ENCODE data around the gene LARGE1. TPM values are rescaled to one million over a fixed set of nuclear protein-coding genes. Genes with fewer than 3 reads are reported as not detected.

The LARGE1 gene
- total RNA-seq, 2 donors from 2014 or later = 29.5 to 42.1 TPM

DNA sequence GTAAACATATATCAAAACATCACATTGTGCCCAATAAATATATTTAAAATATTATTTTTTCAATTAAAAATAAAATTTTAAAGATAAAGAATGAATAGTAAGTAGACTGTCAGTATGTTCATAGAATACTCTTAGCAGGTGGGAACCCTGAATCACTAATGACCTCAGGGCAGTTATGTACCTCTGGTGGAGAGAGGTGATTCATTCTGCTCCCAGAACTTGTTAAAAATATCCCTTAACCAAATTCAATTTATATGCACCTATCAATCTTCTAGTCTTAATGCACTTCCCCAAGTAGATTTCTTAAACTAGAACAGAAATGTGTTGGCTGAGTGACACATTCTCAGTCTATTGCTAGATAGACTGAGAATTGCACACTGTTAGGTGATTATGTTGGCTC, 678.2 kb downstream of the LARGE1 start:
- DNase-seq (ENCODE audit: low spot score) = no peak
- Histone ChIP-seq H3K4me1 (ENCODE audit: control insufficient read depth in 1 of 2, low read depth in 2 of 2) (peaks cover 0 to 8% of the 10 kb centered on the region in 2 donors), H3K9me3 (no peaks in the 10 kb centered on the region), H3K4me3 (no peak overlapping the region), H3K36me3 (no peaks in the 10 kb centered on the region), H3K27me3 (replicated peaks; ENCODE audit: insufficient read depth) (no peaks in the 10 kb centered on the region), H3K27ac (no peak overlapping the region)
- ATAC-seq (ENCODE audit: insufficient number of reproducible peaks, low FRiP score, low read depth) = no peak
- TF ChIP-seq, protein P1, sequence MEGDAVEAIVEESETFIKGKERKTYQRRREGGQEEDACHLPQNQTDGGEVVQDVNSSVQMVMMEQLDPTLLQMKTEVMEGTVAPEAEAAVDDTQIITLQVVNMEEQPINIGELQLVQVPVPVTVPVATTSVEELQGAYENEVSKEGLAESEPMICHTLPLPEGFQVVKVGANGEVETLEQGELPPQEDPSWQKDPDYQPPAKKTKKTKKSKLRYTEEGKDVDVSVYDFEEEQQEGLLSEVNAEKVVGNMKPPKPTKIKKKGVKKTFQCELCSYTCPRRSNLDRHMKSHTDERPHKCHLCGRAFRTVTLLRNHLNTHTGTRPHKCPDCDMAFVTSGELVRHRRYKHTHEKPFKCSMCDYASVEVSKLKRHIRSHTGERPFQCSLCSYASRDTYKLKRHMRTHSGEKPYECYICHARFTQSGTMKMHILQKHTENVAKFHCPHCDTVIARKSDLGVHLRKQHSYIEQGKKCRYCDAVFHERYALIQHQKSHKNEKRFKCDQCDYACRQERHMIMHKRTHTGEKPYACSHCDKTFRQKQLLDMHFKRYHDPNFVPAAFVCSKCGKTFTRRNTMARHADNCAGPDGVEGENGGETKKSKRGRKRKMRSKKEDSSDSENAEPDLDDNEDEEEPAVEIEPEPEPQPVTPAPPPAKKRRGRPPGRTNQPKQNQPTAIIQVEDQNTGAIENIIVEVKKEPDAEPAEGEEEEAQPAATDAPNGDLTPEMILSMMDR (IDR thresholded peaks at IDR 0.05) = no peak

DNA sequence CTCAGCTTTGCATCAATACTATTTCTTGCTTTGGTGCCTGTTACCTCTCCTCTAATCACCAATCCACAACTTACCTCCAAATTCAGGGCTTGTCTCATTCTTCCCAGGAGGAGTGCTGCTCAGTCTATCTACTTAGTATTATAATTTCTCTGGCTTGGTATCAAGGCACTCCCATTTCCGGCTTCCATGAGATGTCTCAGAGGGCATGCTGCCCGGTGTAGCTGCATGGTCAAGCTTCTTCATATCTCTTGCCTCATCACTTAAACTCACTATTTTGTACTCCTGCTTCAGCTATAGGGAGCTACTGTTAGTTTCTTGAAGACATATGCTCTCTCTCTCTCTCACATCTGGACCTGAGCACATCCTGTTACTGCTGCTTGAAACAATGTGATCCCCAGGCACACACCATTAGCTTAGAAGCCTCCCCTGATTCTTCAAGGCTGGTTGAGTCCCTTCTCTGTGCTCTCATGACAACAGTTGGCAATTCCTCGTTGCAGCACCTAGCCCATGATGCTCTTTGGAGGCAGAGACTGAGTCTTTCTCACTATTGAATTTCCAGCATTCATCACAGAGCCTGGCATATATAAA, 679.3 kb downstream of the LARGE1 start:
- no peak overlapping the region for H3K27ac ChIP-seq
- no peaks in the 10 kb centered on the region for H3K4me1 ChIP-seq (ENCODE audit: control insufficient read depth in 1 of 2, low read depth in 2 of 2)
- no peak overlapping the region for H3K4me3 ChIP-seq
- DNase-seq (ENCODE audit: low spot score) (no peak), ATAC-seq (ENCODE audit: insufficient number of reproducible peaks, low FRiP score, low read depth) (no peak)
- H3K27me3 ChIP-seq (replicated peaks; ENCODE audit: insufficient read depth) = no peaks in the 10 kb centered on the region
- no peaks in the 10 kb centered on the region for H3K36me3 ChIP-seq
- TF ChIP-seq, protein P1 (IDR thresholded peaks at IDR 0.05) = no peak
- H3K9me3 ChIP-seq = no peaks in the 10 kb centered on the region

DNA sequence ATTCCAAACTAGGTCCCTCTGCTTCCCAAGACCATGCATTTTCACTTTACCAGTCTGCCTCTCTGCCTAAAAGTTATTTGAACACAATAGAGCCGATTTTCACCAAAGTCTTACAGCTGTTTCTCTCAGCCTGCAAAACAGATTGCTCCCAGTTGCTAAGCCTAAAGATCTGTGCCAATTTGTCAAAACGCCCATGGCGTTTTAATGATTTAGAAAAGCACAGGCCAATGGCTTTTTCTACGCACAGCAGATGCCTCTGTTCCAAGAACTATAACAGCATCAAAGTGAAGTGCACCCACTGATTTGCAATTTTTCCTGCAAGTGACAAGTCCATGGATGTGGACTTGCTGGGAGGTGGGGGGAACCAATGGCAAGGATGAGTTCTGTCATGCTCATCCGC, 688.2 kb downstream of the LARGE1 start:
- H3K27ac ChIP-seq = no peak overlapping the region
- H3K27me3 ChIP-seq (replicated peaks; ENCODE audit: insufficient read depth) = no peaks in the 10 kb centered on the region
- ATAC-seq (ENCODE audit: insufficient number of reproducible peaks, low FRiP score, low read depth) (no peak), DNase-seq (ENCODE audit: low spot score) (no peak)
- H3K4me3 ChIP-seq = no peak overlapping the region
- H3K9me3 ChIP-seq = peaks cover 35% of the 10 kb centered on the region
- H3K36me3 ChIP-seq = no peaks in the 10 kb centered on the region
- no peaks in the 10 kb centered on the region for H3K4me1 ChIP-seq (ENCODE audit: control insufficient read depth in 1 of 2, low read depth in 2 of 2)
- TF ChIP-seq, protein P1 (IDR thresholded peaks at IDR 0.05) = no peak

DNA sequence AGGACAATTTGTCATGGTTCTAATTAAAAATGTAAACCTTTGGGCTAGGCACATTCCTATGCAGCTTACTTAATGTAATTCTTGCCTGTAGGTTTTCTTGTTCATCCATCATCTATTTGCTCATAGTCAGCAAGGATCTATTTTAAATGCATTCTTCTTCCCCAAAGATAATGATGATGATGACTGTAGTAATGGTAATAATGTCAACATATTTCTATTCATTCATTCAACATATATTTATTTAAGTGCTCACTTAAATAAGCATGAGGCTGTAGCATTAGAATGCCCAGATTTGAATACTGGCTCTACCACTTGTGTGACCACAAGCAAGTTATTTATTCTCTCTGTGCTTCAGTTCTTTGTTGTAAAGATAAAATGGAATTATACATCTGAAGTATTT, 692.5 kb downstream of the LARGE1 start:
- ATAC-seq (ENCODE audit: insufficient number of reproducible peaks, low FRiP score, low read depth) (no peak), DNase-seq (ENCODE audit: low spot score) (no peak)
- TF ChIP-seq, protein P1 (IDR thresholded peaks at IDR 0.05) = no peak
- Histone ChIP-seq H3K4me3 (no peak overlapping the region), H3K4me1 (ENCODE audit: control insufficient read depth in 1 of 2, low read depth in 2 of 2) (no peaks in the 10 kb centered on the region), H3K36me3 (no peaks in the 10 kb centered on the region), H3K9me3 (peaks cover 35% of the 10 kb centered on the region), H3K27ac (no peak overlapping the region), H3K27me3 (replicated peaks; ENCODE audit: insufficient read depth) (no peaks in the 10 kb centered on the region)

DNA sequence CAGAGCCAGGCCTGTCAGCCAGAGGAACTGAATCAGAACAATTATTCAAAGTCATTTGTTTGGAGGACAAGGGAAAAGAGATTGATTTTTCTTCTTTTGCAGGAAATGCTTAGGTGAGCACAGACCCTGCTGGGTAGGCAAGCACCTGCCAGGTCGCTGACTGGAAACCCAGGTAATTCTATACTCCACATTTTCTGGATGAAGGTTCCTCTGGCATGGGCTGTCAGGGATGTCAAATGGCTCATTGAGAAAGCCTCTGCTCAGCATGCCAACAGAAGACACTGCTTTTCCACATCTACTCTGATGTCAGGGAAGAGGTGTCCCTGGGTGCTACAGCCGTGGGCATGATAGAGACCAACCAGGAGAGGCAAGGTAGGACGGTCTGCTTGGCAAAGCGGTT, 695.4 kb downstream of the LARGE1 start:
- DNase-seq (ENCODE audit: low spot score) (no peak), ATAC-seq (ENCODE audit: insufficient number of reproducible peaks, low FRiP score, low read depth) (no peak)
- Histone ChIP-seq H3K4me3 (no peak overlapping the region), H3K4me1 (ENCODE audit: control insufficient read depth in 1 of 2, low read depth in 2 of 2) (no peaks in the 10 kb centered on the region), H3K27me3 (replicated peaks; ENCODE audit: insufficient read depth) (no peaks in the 10 kb centered on the region), H3K9me3 (peaks cover 18% of the 10 kb centered on the region), H3K27ac (no peak overlapping the region), H3K36me3 (no peaks in the 10 kb centered on the region)
- TF ChIP-seq, protein P1 (IDR thresholded peaks at IDR 0.05) = no peak
